HepG2 (cell line): ENCODE results near the gene SLC25A33. TPM values are rescaled to one million over a fixed set of nuclear protein-coding genes. Genes with fewer than 3 reads are reported as not detected.

Source experiments
- ELK4 ChIP-seq: sonication (generic); formaldehyde crosslinking; IDR thresholded peaks from 2 replicates; pipeline ENCODE4 v1.9.0; 2021; ENCODE audit warnings: missing genetic modification reagents, borderline replicate concordance
- FOXK2 ChIP-seq: fragments of 450-650 bp; IDR thresholded peaks from 2 replicates; pipeline ENCODE4 v1.6.1; 2016
- FOXP4 ChIP-seq: sonication (generic); formaldehyde crosslinking; IDR thresholded peaks from 2 replicates; pipeline ENCODE4 v1.4.0; 2020; ENCODE audit warnings: missing genetic modification reagents
- HNRNPUL1 ChIP-seq: fragments of 200-400 bp; formaldehyde crosslinking; IDR thresholded peaks from 2 replicates; pipeline ENCODE4 v1.6.1; 2017; ENCODE audit warnings: low read depth, mild to moderate bottlenecking, low read length, moderate library complexity
- HOMEZ ChIP-seq: IDR thresholded peaks from 2 replicates; pipeline ENCODE4 v1.6.1; 2016; ENCODE audit warnings: low read depth
- KLF13 ChIP-seq: sonication (generic); formaldehyde crosslinking; IDR thresholded peaks from 2 replicates; pipeline ENCODE4 v1.4.0; 2020; ENCODE audit warnings: mild to moderate bottlenecking, missing genetic modification reagents
- MAF1 ChIP-seq: sonication (generic); formaldehyde crosslinking; IDR thresholded peaks from 2 replicates; pipeline ENCODE4 v1.5.0; 2020; ENCODE audit warnings: missing genetic modification reagents, borderline replicate concordance
- NFIB ChIP-seq: sonication (generic); formaldehyde crosslinking; IDR thresholded peaks from 2 replicates; pipeline ENCODE4 v1.9.0; 2021; ENCODE audit warnings: missing genetic modification reagents, mild to moderate bottlenecking, borderline replicate concordance
- NFYC ChIP-seq: IDR thresholded peaks from 2 replicates; pipeline ENCODE4 v1.6.1; 2016; ENCODE audit warnings: missing genetic modification reagents, missing compliant biosample characterization
- PCBP1 ChIP-seq: fragments of 200-400 bp; formaldehyde crosslinking; IDR thresholded peaks from 2 replicates; pipeline ENCODE4 v1.6.1; 2017; ENCODE audit warnings: mild to moderate bottlenecking, low read depth, low read length, borderline replicate concordance
- SIN3A ChIP-seq: IDR thresholded peaks from 2 replicates; pipeline ENCODE4 v1.6.1; 2011; ENCODE audit warnings: low read depth, mild to moderate bottlenecking, control low read depth, low read length, borderline replicate concordance
- SRSF9 ChIP-seq: fragments of 200-400 bp; formaldehyde crosslinking; IDR thresholded peaks from 2 replicates; pipeline ENCODE4 v1.6.1; 2018; ENCODE audit warnings: borderline replicate concordance, mild to moderate bottlenecking, low read depth, low read length; ENCODE audit not compliant: insufficient read depth, poor library complexity, severe bottlenecking
- TEAD2 ChIP-seq: sonication (generic); formaldehyde crosslinking; IDR thresholded peaks from 2 replicates; pipeline ENCODE4 v1.9.0; 2021; ENCODE audit warnings: missing genetic modification reagents
- ZBTB20 ChIP-seq: sonication (generic); formaldehyde crosslinking; IDR thresholded peaks from 2 replicates; pipeline ENCODE4 v1.8.1; 2023; ENCODE audit warnings: missing genetic modification reagents, low read depth, mild to moderate bottlenecking, borderline replicate concordance
- ZFP36L1 ChIP-seq: sonication (generic); formaldehyde crosslinking; IDR thresholded peaks from 2 replicates; pipeline ENCODE4 v1.8.0; 2022; ENCODE audit warnings: mild to moderate bottlenecking, missing genetic modification reagents, moderate library complexity
- ZNF331 ChIP-seq: sonication (generic); formaldehyde crosslinking; IDR thresholded peaks from 2 replicates; pipeline ENCODE4 v1.4.0; 2020; ENCODE audit warnings: missing genetic modification reagents
- ZNF468 ChIP-seq: sonication (generic); formaldehyde crosslinking; IDR thresholded peaks from 2 replicates; pipeline ENCODE4 v1.8.0; 2022; ENCODE audit warnings: mild to moderate bottlenecking, moderate library complexity, missing genetic modification reagents
- ZNF720 ChIP-seq: sonication (generic); formaldehyde crosslinking; IDR thresholded peaks from 2 replicates; pipeline ENCODE4 v1.4.0; 2020; ENCODE audit warnings: missing genetic modification reagents
- ZNF781 ChIP-seq: sonication (generic); formaldehyde crosslinking; IDR thresholded peaks from 2 replicates; pipeline ENCODE4 v1.5.1; 2020; ENCODE audit warnings: borderline replicate concordance, mild to moderate bottlenecking, missing genetic modification reagents; ENCODE audit errors: not compliant biosample characterization
- polyA plus RNA-seq, 8 experiments: library from polyadenylated mRNA; depleted of rRNA in 3 of 8; stranded (reverse) in 7 of 8; unstranded in 1 of 8; fragments of >200 nt; fragmentation: Illumina TruSeq in 4 of 8; extraction: Trizol in 4 of 8; gene quantifications; 2 replicates each; pipeline versions ENCODE4 v1.2.1 to v1.2.3, GENCODE V29; 2011 to 2016; ENCODE audit warnings: low read depth in 4 of 8, missing spikeins in 1 of 8, mixed read lengths in 1 of 8; ENCODE audit not compliant: insufficient read depth in 1 of 8
- total RNA-seq, 5 experiments: library from RNA; depleted of rRNA; stranded (reverse); fragments of >200 nt; fragmentation: Illumina TruSeq; extraction: Trizol; gene quantifications; 2 replicates each; pipeline ENCODE4 v1.2.3, GENCODE V29; 2016; ENCODE audit warnings: low read depth in 1 of 5
- TF ChIP-seq, protein P1 (sequence below): IDR thresholded peaks from 2 replicates; pipeline ENCODE4 v1.6.1; 2016; ENCODE audit warnings: control low read depth
- TF ChIP-seq, protein P2 (sequence below): sonication (generic); formaldehyde crosslinking; IDR thresholded peaks from 2 replicates; pipeline ENCODE4 v1.4.0; 2020; ENCODE audit warnings: missing genetic modification reagents, mild to moderate bottlenecking, borderline replicate concordance

Gene SLC25A33
- total and polyA plus RNA-seq, 2 of the 13 experiments (the other 11 are each of a cell fraction or from before 2014, with no cell fraction given) = 15.4 to 50.3 TPM

DNA sequence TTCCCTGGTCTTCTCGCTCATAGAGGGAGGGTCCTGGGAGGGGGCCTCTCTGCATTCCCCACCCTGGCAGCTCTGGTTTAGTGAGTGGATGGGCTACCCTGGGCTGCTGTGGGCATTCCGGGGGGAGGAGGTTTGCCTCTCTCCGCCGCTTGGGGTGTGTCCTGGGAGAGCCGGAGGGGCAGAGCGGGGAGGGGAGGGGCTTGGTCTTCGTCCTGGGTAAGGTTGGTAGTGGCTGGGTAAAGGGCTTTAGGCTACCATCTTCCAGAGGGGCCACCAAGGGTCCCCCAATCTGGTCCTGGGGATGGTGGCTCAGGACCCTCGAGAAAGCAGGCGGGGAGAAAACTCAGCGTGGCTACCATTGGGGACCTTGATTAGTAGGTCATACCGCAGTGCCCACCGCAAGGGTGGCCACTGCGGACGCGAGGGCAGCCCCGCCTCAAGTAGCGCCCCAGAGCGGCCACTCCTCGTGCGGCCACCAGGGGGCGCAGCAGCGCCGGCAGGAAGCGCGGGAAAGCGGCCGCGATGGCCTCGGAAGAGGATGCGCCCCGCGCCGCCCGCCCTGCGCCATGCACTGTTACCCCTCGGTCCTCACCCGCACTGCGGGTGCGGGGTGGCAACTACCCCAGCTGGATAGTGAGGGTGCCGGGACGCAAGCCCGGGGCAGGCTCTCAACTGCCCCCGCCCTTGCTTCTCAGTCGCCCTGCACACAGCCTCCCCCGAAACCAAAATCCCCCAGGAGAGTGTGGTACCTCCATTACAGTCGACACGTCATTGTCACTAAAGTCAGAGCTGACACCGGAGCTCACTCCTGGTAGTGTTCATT, 44.1 kb upstream of the SLC25A33 start (continued):
- TF ChIP-seq HNRNPUL1 (no peak), ZNF720 (no peak), FOXK2 (no peak), KLF13 (no peak), TEAD2 (CRISPR knock-in tag) (no peak), NFIB (no peak), PCBP1 (no peak), SIN3A (no peak), ELK4 (CRISPR knock-in tag) (no peak), ZNF331 (CRISPR knock-in tag) (0 out of 2 replicates have a peak, but pooled peaks have one; percentile 18), ZNF468 (CRISPR knock-in tag) (no peak), HOMEZ (no peak), SRSF9 (no peak), NFYC (CRISPR knock-in tag) (no peak), ZNF781 (CRISPR knock-in tag) (no peak), ZFP36L1 (CRISPR knock-in tag) (no peak), FOXP4 (CRISPR knock-in tag) (peak; percentile 26; the same call in 1 of the 2 replicates), ZBTB20 (CRISPR knock-in tag) (no peak), MAF1 (CRISPR knock-in tag) (no peak)
- TF ChIP-seq, protein P1, sequence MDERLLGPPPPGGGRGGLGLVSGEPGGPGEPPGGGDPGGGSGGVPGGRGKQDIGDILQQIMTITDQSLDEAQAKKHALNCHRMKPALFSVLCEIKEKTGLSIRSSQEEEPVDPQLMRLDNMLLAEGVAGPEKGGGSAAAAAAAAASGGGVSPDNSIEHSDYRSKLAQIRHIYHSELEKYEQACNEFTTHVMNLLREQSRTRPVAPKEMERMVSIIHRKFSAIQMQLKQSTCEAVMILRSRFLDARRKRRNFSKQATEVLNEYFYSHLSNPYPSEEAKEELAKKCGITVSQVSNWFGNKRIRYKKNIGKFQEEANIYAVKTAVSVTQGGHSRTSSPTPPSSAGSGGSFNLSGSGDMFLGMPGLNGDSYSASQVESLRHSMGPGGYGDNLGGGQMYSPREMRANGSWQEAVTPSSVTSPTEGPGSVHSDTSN (CRISPR knock-in tag) = no peak
- TF ChIP-seq, protein P2, sequence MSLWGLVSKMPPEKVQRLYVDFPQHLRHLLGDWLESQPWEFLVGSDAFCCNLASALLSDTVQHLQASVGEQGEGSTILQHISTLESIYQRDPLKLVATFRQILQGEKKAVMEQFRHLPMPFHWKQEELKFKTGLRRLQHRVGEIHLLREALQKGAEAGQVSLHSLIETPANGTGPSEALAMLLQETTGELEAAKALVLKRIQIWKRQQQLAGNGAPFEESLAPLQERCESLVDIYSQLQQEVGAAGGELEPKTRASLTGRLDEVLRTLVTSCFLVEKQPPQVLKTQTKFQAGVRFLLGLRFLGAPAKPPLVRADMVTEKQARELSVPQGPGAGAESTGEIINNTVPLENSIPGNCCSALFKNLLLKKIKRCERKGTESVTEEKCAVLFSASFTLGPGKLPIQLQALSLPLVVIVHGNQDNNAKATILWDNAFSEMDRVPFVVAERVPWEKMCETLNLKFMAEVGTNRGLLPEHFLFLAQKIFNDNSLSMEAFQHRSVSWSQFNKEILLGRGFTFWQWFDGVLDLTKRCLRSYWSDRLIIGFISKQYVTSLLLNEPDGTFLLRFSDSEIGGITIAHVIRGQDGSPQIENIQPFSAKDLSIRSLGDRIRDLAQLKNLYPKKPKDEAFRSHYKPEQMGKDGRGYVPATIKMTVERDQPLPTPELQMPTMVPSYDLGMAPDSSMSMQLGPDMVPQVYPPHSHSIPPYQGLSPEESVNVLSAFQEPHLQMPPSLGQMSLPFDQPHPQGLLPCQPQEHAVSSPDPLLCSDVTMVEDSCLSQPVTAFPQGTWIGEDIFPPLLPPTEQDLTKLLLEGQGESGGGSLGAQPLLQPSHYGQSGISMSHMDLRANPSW (CRISPR knock-in tag) = no peak
